ENCODE data around the gene PON2.
"Not testable (repeated sequence)": the region's sequence is repeated elsewhere in the genome, so short reads cannot be mapped to it uniquely, and the experiment has no call there.

The PON2 gene

GRCh38 chr7:95467912-95468607 lies 33.2 kb upstream of the PON2 start:
- Histone ChIP-seq H3K9me3 (ENCODE audit: control insufficient read depth, insufficient read depth, low read depth, low read length) (no peaks in the 10 kb centered on the region), H3K36me3 (ENCODE audit: control insufficient read depth in 2 of 2, insufficient read depth in 1 of 2, low read length in 2 of 2) (no peaks in the 10 kb centered on the region), H3K27ac (ENCODE audit: extremely low read depth, low read depth, low read length) (no peak overlapping the region), H3K4me3 (ENCODE audit: low read depth, low read length) (no peak overlapping the region), H3K4me1 (ENCODE audit: control insufficient read depth, insufficient read depth, low read length) (no peaks in the 10 kb centered on the region)
- ChIA-PET POLR2A (no interaction called here), CTCF (interaction anchor here (2.6 kb wide), 1 partner anchor 9 kb away, joined by 19 read pairs; no protein-coding TSS in a partner anchor)
- no peak for TF ChIP-seq BCL11B (tag by site-specific recombination; IDR thresholded peaks at IDR 0.05; ENCODE audit: low read depth)
- TF ChIP-seq SCRT1 (tag by site-specific recombination; IDR thresholded peaks at IDR 0.05; ENCODE audit: borderline replicate concordance), result no peak
- TF ChIP-seq INSM2 (tag by site-specific recombination; IDR thresholded peaks at IDR 0.05), result no peak
- TF ChIP-seq KLF17 (tag by site-specific recombination; IDR thresholded peaks at IDR 0.05), result no peak
- TF ChIP-seq ZNF366 (tag by site-specific recombination; conservative IDR thresholded peaks at IDR 0.05), result no peak
- no peak for TF ChIP-seq ZNF792 (tag by site-specific recombination; IDR thresholded peaks at IDR 0.05)
- no peak for TF ChIP-seq ZNF561 (tag by site-specific recombination; IDR thresholded peaks at IDR 0.05; ENCODE audit: borderline replicate concordance)
- no peak for TF ChIP-seq ZNF394 (tag by site-specific recombination; IDR thresholded peaks at IDR 0.05; ENCODE audit: borderline replicate concordance)
- TF ChIP-seq ZNF175 (tag by site-specific recombination; IDR thresholded peaks at IDR 0.05), result no peak
- no peak for TF ChIP-seq PRDM2 (tag by site-specific recombination; IDR thresholded peaks at IDR 0.05; ENCODE audit: borderline replicate concordance)

GRCh38 chr7:95460653-95461052 lies 25.8 kb upstream of the PON2 start:
- H3K4me1 ChIP-seq (ENCODE audit: control insufficient read depth, insufficient read depth, low read length); CTCF ChIA-PET; POLR2A ChIA-PET; H3K27ac ChIP-seq (ENCODE audit: extremely low read depth, low read depth, low read length); H3K36me3 ChIP-seq (ENCODE audit: control insufficient read depth in 2 of 2, insufficient read depth in 1 of 2, low read length in 2 of 2); H3K4me3 ChIP-seq (ENCODE audit: low read depth, low read length); H3K9me3 ChIP-seq (ENCODE audit: control insufficient read depth, insufficient read depth, low read depth, low read length): not testable (repeated sequence)
- peak; percentile 94 for TF ChIP-seq ZNF585B (tag by site-specific recombination; IDR thresholded peaks at IDR 0.05)

- CTCF ChIA-PET, result interaction anchor here (0.7 kb wide), 1 partner anchor 13 kb away, joined by 3 read pairs; no protein-coding TSS in a partner anchor
- H3K27ac ChIP-seq (ENCODE audit: extremely low read depth, low read depth, low read length), result no peak overlapping the region
- TF ChIP-seq SETDB1 (IDR thresholded peaks at IDR 0.05; ENCODE audit: insufficient read length, low read length) (peak; percentile 60), ZNF558 (tag by site-specific recombination; IDR thresholded peaks at IDR 0.05) (peak; percentile 96), TCF7L2 (IDR thresholded peaks at IDR 0.05; ENCODE audit: borderline replicate concordance, low read depth, low read length) (no peak), ZNF791 (tag by site-specific recombination; IDR thresholded peaks at IDR 0.05) (no peak), ZNF2 (tag by site-specific recombination; IDR thresholded peaks at IDR 0.05) (no peak), ZNF548 (tag by site-specific recombination; IDR thresholded peaks at IDR 0.05) (no peak), FEZF1 (tag by site-specific recombination; IDR thresholded peaks at IDR 0.05) (no peak), ZNF133 (tag by site-specific recombination; IDR thresholded peaks at IDR 0.05) (0 out of 2 replicates have a peak, but pooled peaks have one; percentile 12)
- peaks cover 2% of the 10 kb centered on the region; the same call in 1 of the 2 replicates for H3K4me1 ChIP-seq (ENCODE audit: control insufficient read depth, insufficient read depth, low read length)
- no peak overlapping the region for H3K4me3 ChIP-seq (ENCODE audit: low read depth, low read length)
- POLR2A ChIA-PET, result no interaction called here
- no peaks in the 10 kb centered on the region for H3K9me3 ChIP-seq (ENCODE audit: control insufficient read depth, insufficient read depth, low read depth, low read length)
- no peaks in the 10 kb centered on the region for H3K36me3 ChIP-seq (ENCODE audit: control insufficient read depth in 2 of 2, insufficient read depth in 1 of 2, low read length in 2 of 2)
Observed at GRCh38 chr7:95457947-95458346, 23.1 kb upstream of the PON2 start.
